ENCODE measurements around the gene PTPRS.
"Not testable (repeated sequence)": the region's sequence is repeated elsewhere in the genome, so short reads cannot be mapped to it uniquely, and the experiment has no call there.

The PTPRS gene

DNA sequence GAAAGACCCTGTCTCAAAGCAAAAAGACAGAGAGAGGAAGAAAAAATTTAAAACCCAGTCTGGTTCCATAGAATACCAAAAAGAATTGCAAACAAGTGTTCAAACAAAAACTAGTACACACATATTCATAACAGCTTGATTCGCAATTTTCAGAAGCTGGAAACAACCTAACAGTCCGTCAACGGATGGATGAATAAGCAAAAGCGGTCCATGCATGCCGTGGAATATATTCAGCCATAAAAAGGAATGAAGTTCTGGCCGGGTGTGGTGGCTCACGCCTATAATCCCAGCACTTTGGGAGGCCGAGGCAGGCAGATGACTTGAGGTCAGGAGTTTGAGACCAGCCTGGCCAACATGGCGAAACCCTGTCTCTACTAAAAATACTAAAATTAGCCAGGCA is 21.2 kb upstream of the PTPRS start:
- POLR2A ChIA-PET; H3K9me3 ChIP-seq (ENCODE audit: control extremely low read depth in 1 of 5, control insufficient read depth in 4 of 5, insufficient read depth in 2 of 5, low read depth in 1 of 5, low read length in 4 of 5); H3K4me3 ChIP-seq (ENCODE audit: control insufficient read depth in 1 of 7, extremely low read depth in 1 of 7, insufficient read depth in 4 of 7, low read depth in 2 of 7, low read length in 6 of 7); H3K36me3 ChIP-seq (ENCODE audit: control insufficient read depth in 4 of 4, insufficient read depth in 4 of 4, low read length in 3 of 4); H3K4me1 ChIP-seq (ENCODE audit: control extremely low read depth in 1 of 4, control insufficient read depth in 4 of 4, insufficient read depth in 4 of 4, low read length in 3 of 4); H3K27ac ChIP-seq (ENCODE audit: insufficient read depth in 1 of 2, low read depth in 1 of 2, low read length in 2 of 2, poor library complexity in 1 of 2, severe bottlenecking in 2 of 2); DNase-seq; CTCF ChIA-PET: not testable (repeated sequence)
- WGBS (ENCODE audit: insufficient coverage), result 100% methylated on average over 4 of the region's 9 CpGs
- H3K27me3 ChIP-seq (replicated peaks in 2 of 5; ENCODE audit: control insufficient read depth in 4 of 5, insufficient read depth in 5 of 5, low read length in 4 of 5), result peaks cover 0 to 14% (median 5%) of the 10 kb centered on the region in 5 experiments

- H3K27me3 ChIP-seq (replicated peaks in 2 of 5; ENCODE audit: control insufficient read depth in 4 of 5, insufficient read depth in 5 of 5, low read length in 4 of 5), result peaks cover 0 to 14% (median 6%) of the 10 kb centered on the region in 5 experiments
- no peaks in the 10 kb centered on the region for H3K9me3 ChIP-seq (ENCODE audit: control extremely low read depth in 1 of 5, control insufficient read depth in 4 of 5, insufficient read depth in 2 of 5, low read depth in 1 of 5, low read length in 4 of 5)
- H3K27ac ChIP-seq (ENCODE audit: insufficient read depth in 1 of 2, low read depth in 1 of 2, low read length in 2 of 2, poor library complexity in 1 of 2, severe bottlenecking in 2 of 2), result no peak overlapping the region
- no peak overlapping the region for H3K4me3 ChIP-seq (ENCODE audit: control insufficient read depth in 1 of 7, extremely low read depth in 1 of 7, insufficient read depth in 4 of 7, low read depth in 2 of 7, low read length in 6 of 7)
- ChIA-PET POLR2A (no interaction called here), CTCF (no interaction called here)
- no peaks in the 10 kb centered on the region for H3K4me1 ChIP-seq (ENCODE audit: control extremely low read depth in 1 of 4, control insufficient read depth in 4 of 4, insufficient read depth in 4 of 4, low read length in 3 of 4)
- 100% methylated on average over 1 of the region's 4 CpGs for WGBS (ENCODE audit: insufficient coverage)
- no peak for DNase-seq
- H3K36me3 ChIP-seq (ENCODE audit: control insufficient read depth in 4 of 4, insufficient read depth in 4 of 4, low read length in 3 of 4), result no peaks in the 10 kb centered on the region
These were observed 20.8 kb upstream of the PTPRS start for GRCh38 chr19:5361407-5361806.

GRCh38 chr19:5360003-5360780 is 19.6 kb upstream of the PTPRS start:
- no peak for DNase-seq
- no peaks in the 10 kb centered on the region for H3K36me3 ChIP-seq (ENCODE audit: control insufficient read depth in 4 of 4, insufficient read depth in 4 of 4, low read length in 3 of 4)
- no peaks in the 10 kb centered on the region for H3K9me3 ChIP-seq (ENCODE audit: control extremely low read depth in 1 of 5, control insufficient read depth in 4 of 5, insufficient read depth in 2 of 5, low read depth in 1 of 5, low read length in 4 of 5)
- ChIA-PET CTCF (no interaction called here), POLR2A (no interaction called here)
- H3K27me3 ChIP-seq (replicated peaks in 2 of 5; ENCODE audit: control insufficient read depth in 4 of 5, insufficient read depth in 5 of 5, low read length in 4 of 5), result peaks cover 2 to 25% (median 10%) of the 10 kb centered on the region in 5 experiments
- H3K27ac ChIP-seq (ENCODE audit: insufficient read depth in 1 of 2, low read depth in 1 of 2, low read length in 2 of 2, poor library complexity in 1 of 2, severe bottlenecking in 2 of 2), result no peak overlapping the region
- no peak overlapping the region for H3K4me3 ChIP-seq (ENCODE audit: control insufficient read depth in 1 of 7, extremely low read depth in 1 of 7, insufficient read depth in 4 of 7, low read depth in 2 of 7, low read length in 6 of 7)
- H3K4me1 ChIP-seq (ENCODE audit: control extremely low read depth in 1 of 4, control insufficient read depth in 4 of 4, insufficient read depth in 4 of 4, low read length in 3 of 4), result no peaks in the 10 kb centered on the region
- WGBS (ENCODE audit: insufficient coverage), result 77% methylated on average over 6 of the region's 9 CpGs

DNA sequence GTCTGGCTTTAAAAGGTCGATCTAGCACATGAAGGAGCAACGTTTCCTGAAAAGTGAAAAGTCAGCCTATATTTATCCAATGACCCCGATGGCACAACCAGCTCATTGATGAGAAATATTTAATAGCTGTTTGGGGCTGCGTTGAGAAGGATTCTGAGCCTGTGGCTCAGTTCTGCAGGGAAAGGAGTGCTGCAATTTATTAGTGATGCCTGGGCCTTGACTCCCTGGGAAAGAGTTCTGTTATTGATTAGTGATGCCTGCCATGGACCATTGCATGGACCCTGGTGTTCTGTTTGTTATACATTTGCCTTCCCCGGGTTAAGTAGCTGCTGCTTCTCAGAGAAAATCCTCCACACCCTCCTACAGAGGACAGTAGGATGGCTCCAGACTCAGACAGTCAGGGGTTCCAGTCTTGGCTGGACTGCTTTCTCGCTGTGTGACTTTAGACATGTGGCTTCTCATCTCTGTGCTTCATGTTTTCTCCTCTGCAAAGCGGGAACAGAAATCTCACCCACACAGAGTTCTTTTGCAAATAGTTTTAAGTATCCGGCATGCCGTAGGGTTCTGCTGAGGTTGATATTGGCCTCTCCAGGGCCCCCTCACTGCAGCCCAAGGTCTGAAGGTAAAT is 17.7 kb upstream of the PTPRS start:
- Histone ChIP-seq H3K9me3 (ENCODE audit: control extremely low read depth in 1 of 5, control insufficient read depth in 4 of 5, insufficient read depth in 2 of 5, low read depth in 1 of 5, low read length in 4 of 5) (no peaks in the 10 kb centered on the region), H3K36me3 (ENCODE audit: control insufficient read depth in 4 of 4, insufficient read depth in 4 of 4, low read length in 3 of 4) (no peaks in the 10 kb centered on the region), H3K27ac (ENCODE audit: insufficient read depth in 1 of 2, low read depth in 1 of 2, low read length in 2 of 2, poor library complexity in 1 of 2, severe bottlenecking in 2 of 2) (no peak overlapping the region), H3K4me3 (ENCODE audit: control insufficient read depth in 1 of 7, extremely low read depth in 1 of 7, insufficient read depth in 4 of 7, low read depth in 2 of 7, low read length in 6 of 7) (no peak overlapping the region), H3K27me3 (replicated peaks in 2 of 5; ENCODE audit: control insufficient read depth in 4 of 5, insufficient read depth in 5 of 5, low read length in 4 of 5) (peaks cover 2 to 29% (median 10%) of the 10 kb centered on the region in 5 experiments), H3K4me1 (ENCODE audit: control extremely low read depth in 1 of 4, control insufficient read depth in 4 of 4, insufficient read depth in 4 of 4, low read length in 3 of 4) (no peaks in the 10 kb centered on the region)
- POLR2A ChIA-PET, result no interaction called here
- WGBS (ENCODE audit: insufficient coverage), result 78% methylated on average over 9 of the region's 9 CpGs
- CTCF ChIA-PET, result interaction anchor here (2.1 kb wide), 1 partner anchor 309 kb away, joined by 5 read pairs; no protein-coding TSS in a partner anchor
- DNase-seq, result no peak

DNA sequence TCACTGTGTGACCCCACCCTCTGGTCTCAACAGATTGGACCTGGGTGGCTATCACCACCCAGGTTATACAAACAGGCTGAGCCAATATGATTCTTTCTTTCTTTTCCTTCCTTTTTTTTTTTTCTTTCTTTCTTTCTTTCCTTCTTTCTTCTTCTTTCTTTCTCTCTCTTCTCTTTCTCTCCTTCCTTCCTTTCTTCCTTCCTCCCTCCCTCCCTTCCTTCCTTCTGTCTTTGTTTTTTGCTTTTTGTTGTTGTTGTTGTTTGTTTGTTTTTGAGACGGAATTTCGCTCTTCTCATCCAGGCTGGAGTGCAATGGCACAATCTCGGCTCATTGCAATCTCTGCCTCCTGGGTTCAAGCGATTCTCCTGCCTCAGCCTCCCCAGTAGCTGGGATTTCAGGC is 17.0 kb upstream of the PTPRS start:
- no peaks in the 10 kb centered on the region for H3K36me3 ChIP-seq (ENCODE audit: control insufficient read depth in 4 of 4, insufficient read depth in 4 of 4, low read length in 3 of 4)
- no peaks in the 10 kb centered on the region for H3K4me1 ChIP-seq (ENCODE audit: control extremely low read depth in 1 of 4, control insufficient read depth in 4 of 4, insufficient read depth in 4 of 4, low read length in 3 of 4)
- ChIA-PET POLR2A (no interaction called here), CTCF (interaction anchor here (2.1 kb wide), 1 partner anchor 308 kb away, joined by 5 read pairs; no protein-coding TSS in a partner anchor)
- H3K27ac ChIP-seq (ENCODE audit: insufficient read depth in 1 of 2, low read depth in 1 of 2, low read length in 2 of 2, poor library complexity in 1 of 2, severe bottlenecking in 2 of 2), result no peak overlapping the region
- H3K27me3 ChIP-seq (replicated peaks in 2 of 5; ENCODE audit: control insufficient read depth in 4 of 5, insufficient read depth in 5 of 5, low read length in 4 of 5), result peaks cover 2 to 29% (median 10%) of the 10 kb centered on the region in 5 experiments
- no peak overlapping the region for H3K4me3 ChIP-seq (ENCODE audit: control insufficient read depth in 1 of 7, extremely low read depth in 1 of 7, insufficient read depth in 4 of 7, low read depth in 2 of 7, low read length in 6 of 7)
- H3K9me3 ChIP-seq (ENCODE audit: control extremely low read depth in 1 of 5, control insufficient read depth in 4 of 5, insufficient read depth in 2 of 5, low read depth in 1 of 5, low read length in 4 of 5), result no peaks in the 10 kb centered on the region
- WGBS (ENCODE audit: insufficient coverage), result 82% methylated on average over 3 of the region's 4 CpGs
- DNase-seq, result no peak

DNA sequence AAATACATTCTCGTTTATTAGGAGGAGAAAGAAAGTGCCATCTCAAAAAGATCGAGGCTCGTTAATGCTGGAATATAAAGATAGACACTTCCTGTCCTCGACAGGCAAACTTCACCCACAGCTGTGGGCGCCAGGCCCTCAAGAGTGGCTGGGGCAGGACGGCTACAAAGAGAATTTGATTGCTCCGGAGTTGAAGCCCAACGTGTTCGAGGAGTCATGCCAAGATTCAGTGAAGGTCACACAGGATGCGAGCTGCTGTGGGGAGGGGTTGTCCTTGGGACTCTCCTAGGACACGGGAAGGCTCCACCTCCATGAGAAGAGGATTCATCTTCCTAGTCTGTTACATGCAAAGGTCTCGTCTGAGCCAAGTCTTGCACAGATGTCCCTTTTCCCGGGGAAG is 16.3 kb upstream of the PTPRS start:
- Histone ChIP-seq H3K4me1 (ENCODE audit: control extremely low read depth in 1 of 4, control insufficient read depth in 4 of 4, insufficient read depth in 4 of 4, low read length in 3 of 4) (no peaks in the 10 kb centered on the region), H3K4me3 (ENCODE audit: control insufficient read depth in 1 of 7, extremely low read depth in 1 of 7, insufficient read depth in 4 of 7, low read depth in 2 of 7, low read length in 6 of 7) (no peak overlapping the region), H3K27me3 (replicated peaks in 2 of 5; ENCODE audit: control insufficient read depth in 4 of 5, insufficient read depth in 5 of 5, low read length in 4 of 5) (peaks cover 2 to 32% (median 11%) of the 10 kb centered on the region in 5 experiments), H3K36me3 (ENCODE audit: control insufficient read depth in 4 of 4, insufficient read depth in 4 of 4, low read length in 3 of 4) (no peaks in the 10 kb centered on the region), H3K9me3 (ENCODE audit: control extremely low read depth in 1 of 5, control insufficient read depth in 4 of 5, insufficient read depth in 2 of 5, low read depth in 1 of 5, low read length in 4 of 5) (no peaks in the 10 kb centered on the region), H3K27ac (ENCODE audit: insufficient read depth in 1 of 2, low read depth in 1 of 2, low read length in 2 of 2, poor library complexity in 1 of 2, severe bottlenecking in 2 of 2) (no peak overlapping the region)
- ChIA-PET POLR2A (no interaction called here), CTCF (interaction anchor here (2.1 kb wide), 1 partner anchor 308 kb away, joined by 5 read pairs; no protein-coding TSS in a partner anchor)
- WGBS (ENCODE audit: insufficient coverage), result 66% methylated on average over 11 of the region's 13 CpGs
- DNase-seq, result no peak

DNA sequence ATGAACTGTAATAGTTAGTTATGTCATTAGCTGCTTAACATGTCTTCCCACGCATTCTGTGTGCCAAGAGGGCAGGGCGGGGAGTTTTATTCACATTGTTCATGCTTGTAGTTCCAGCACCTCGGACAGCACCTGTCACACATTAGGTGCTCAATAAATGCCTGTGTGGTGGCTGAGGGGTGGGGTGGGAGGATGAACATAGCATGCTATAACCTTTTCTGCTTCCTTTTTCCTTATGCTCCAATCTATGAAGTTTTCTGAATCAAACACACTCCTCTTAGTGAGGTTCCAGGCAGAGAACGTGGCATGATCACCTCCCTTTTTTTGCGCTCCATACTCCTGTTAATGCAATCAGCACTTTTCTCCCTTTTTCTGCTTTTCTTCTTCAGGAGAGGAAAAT is 15.8 kb upstream of the PTPRS start:
- Histone ChIP-seq H3K4me3 (ENCODE audit: control insufficient read depth in 1 of 7, extremely low read depth in 1 of 7, insufficient read depth in 4 of 7, low read depth in 2 of 7, low read length in 6 of 7) (no peak overlapping the region), H3K9me3 (ENCODE audit: control extremely low read depth in 1 of 5, control insufficient read depth in 4 of 5, insufficient read depth in 2 of 5, low read depth in 1 of 5, low read length in 4 of 5) (no peaks in the 10 kb centered on the region), H3K36me3 (ENCODE audit: control insufficient read depth in 4 of 4, insufficient read depth in 4 of 4, low read length in 3 of 4) (no peaks in the 10 kb centered on the region), H3K27me3 (replicated peaks in 2 of 5; ENCODE audit: control insufficient read depth in 4 of 5, insufficient read depth in 5 of 5, low read length in 4 of 5) (peaks cover 2 to 34% (median 13%) of the 10 kb centered on the region in 5 experiments), H3K4me1 (ENCODE audit: control extremely low read depth in 1 of 4, control insufficient read depth in 4 of 4, insufficient read depth in 4 of 4, low read length in 3 of 4) (no peaks in the 10 kb centered on the region), H3K27ac (ENCODE audit: insufficient read depth in 1 of 2, low read depth in 1 of 2, low read length in 2 of 2, poor library complexity in 1 of 2, severe bottlenecking in 2 of 2) (no peak overlapping the region)
- DNase-seq, result no peak
- POLR2A ChIA-PET, result interaction anchor here (0.6 kb wide), 1 partner anchor 176 kb away, joined by 3 read pairs; no protein-coding TSS in a partner anchor
- CTCF ChIA-PET, result no interaction called here
- 100% methylated on average over 1 of the region's 5 CpGs for WGBS (ENCODE audit: insufficient coverage)

All from common myeloid progenitor, CD34-positive (primary cell).